Measurements from ENCODE around the gene IZUMO1.
"Not testable (repeated sequence)": the region's sequence is repeated elsewhere in the genome, so short reads cannot be mapped to it uniquely, and the experiment has no call there.

Gene IZUMO1
- total RNA-seq: 0 to 0.17 (median 0) reads per million in 3 donors

GRCh38 chr19:48746738-48747575, at the start of gene IZUMO1:
IZUMO1 (minus strand) TSS chr19:48746909; CDS start chr19:48745859, 1,050 bp downstream.
- no peak within 1 kb of the TSS for H3K27ac ChIP-seq (ENCODE audit: insufficient read depth, low read length, poor library complexity, severe bottlenecking)
- peak in 1 of 3 donors; percentile 21 for DNase-seq
- peaks cover 5% of the 10 kb centered on the region for H3K27me3 ChIP-seq (replicated peaks; ENCODE audit: control insufficient read depth, insufficient read depth, low read length, poor library complexity, severe bottlenecking)
- H3K9me3 ChIP-seq (ENCODE audit: control insufficient read depth, low read length): no peaks in the 10 kb centered on the region
- peaks cover 11% of the 10 kb centered on the region for H3K4me1 ChIP-seq (ENCODE audit: control insufficient read depth, insufficient read depth, low read length, poor library complexity, severe bottlenecking)
- no peak within 1 kb of the TSS for H3K4me3 ChIP-seq (ENCODE audit: insufficient read depth, low read depth, low read length, poor library complexity, severe bottlenecking)
- H3K36me3 ChIP-seq (ENCODE audit: control insufficient read depth, insufficient read depth, low read length): no peaks in the 10 kb centered on the region

GRCh38 chr19:48795685-48796070, 49.0 kb upstream of the IZUMO1 start:
- H3K27ac ChIP-seq (ENCODE audit: insufficient read depth, low read length, poor library complexity, severe bottlenecking): peak overlapping the region; percentile 65
- no peak for DNase-seq
- no peak overlapping the region for H3K4me3 ChIP-seq (ENCODE audit: insufficient read depth, low read depth, low read length, poor library complexity, severe bottlenecking)
- peaks cover 3% of the 10 kb centered on the region for H3K4me1 ChIP-seq (ENCODE audit: control insufficient read depth, insufficient read depth, low read length, poor library complexity, severe bottlenecking)
- no peaks in the 10 kb centered on the region for H3K27me3 ChIP-seq (replicated peaks; ENCODE audit: control insufficient read depth, insufficient read depth, low read length, poor library complexity, severe bottlenecking)
- H3K36me3 ChIP-seq (ENCODE audit: control insufficient read depth, insufficient read depth, low read length): no peaks in the 10 kb centered on the region
- H3K9me3 ChIP-seq (ENCODE audit: control insufficient read depth, low read length): no peaks in the 10 kb centered on the region

DNA sequence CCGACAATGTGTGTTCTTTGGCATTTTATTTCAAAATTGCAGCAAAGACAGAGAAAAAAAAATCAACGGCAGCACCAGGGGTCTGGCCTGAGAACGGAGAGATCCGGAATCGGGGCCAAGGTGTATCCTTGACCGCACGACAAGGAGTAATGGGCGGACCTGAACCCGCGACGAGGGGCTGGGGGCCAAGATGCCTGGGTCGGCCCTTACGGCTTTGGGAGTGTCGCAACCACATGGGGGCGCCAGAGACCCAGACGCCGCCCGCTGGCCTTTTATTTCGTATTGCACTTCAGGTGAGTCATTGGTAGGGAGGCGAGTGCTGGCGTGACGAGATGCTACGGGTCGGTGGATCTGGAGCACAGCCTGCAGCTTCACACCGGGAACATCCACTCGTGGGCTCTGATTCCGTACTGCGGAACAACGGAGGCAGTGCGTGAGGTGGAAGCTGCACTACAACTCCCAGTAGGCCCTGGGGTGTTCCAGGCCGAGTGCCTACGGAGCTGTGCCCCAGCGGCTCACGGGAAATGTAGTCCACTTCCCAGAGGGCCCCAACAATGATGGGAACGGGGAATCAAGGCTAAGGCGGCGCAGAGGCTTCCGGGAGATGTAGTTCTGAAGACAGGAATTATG, 48.5 kb upstream of the IZUMO1 start:
- no peaks in the 10 kb centered on the region for H3K27me3 ChIP-seq (replicated peaks; ENCODE audit: control insufficient read depth, insufficient read depth, low read length, poor library complexity, severe bottlenecking)
- H3K27ac ChIP-seq (ENCODE audit: insufficient read depth, low read length, poor library complexity, severe bottlenecking): peak overlapping the region; percentile 65
- H3K9me3 ChIP-seq (ENCODE audit: control insufficient read depth, low read length): no peaks in the 10 kb centered on the region
- H3K4me1 ChIP-seq (ENCODE audit: control insufficient read depth, insufficient read depth, low read length, poor library complexity, severe bottlenecking): peaks cover 3% of the 10 kb centered on the region
- H3K36me3 ChIP-seq (ENCODE audit: control insufficient read depth, insufficient read depth, low read length): no peaks in the 10 kb centered on the region
- H3K4me3 ChIP-seq (ENCODE audit: insufficient read depth, low read depth, low read length, poor library complexity, severe bottlenecking): peak overlapping the region; percentile 52
- peak; percentile 69 to 79 (median 78) for DNase-seq

- Histone ChIP-seq H3K4me3 (ENCODE audit: insufficient read depth, low read depth, low read length, poor library complexity, severe bottlenecking) (no peak overlapping the region), H3K9me3 (ENCODE audit: control insufficient read depth, low read length) (no peaks in the 10 kb centered on the region), H3K27ac (ENCODE audit: insufficient read depth, low read length, poor library complexity, severe bottlenecking) (no peak overlapping the region), H3K36me3 (ENCODE audit: control insufficient read depth, insufficient read depth, low read length) (no peaks in the 10 kb centered on the region), H3K27me3 (replicated peaks; ENCODE audit: control insufficient read depth, insufficient read depth, low read length, poor library complexity, severe bottlenecking) (no peaks in the 10 kb centered on the region), H3K4me1 (ENCODE audit: control insufficient read depth, insufficient read depth, low read length, poor library complexity, severe bottlenecking) (peaks cover 3% of the 10 kb centered on the region)
- no peak for DNase-seq
Observed at GRCh38 chr19:48794291-48794690, 47.6 kb upstream of the IZUMO1 start.

DNA sequence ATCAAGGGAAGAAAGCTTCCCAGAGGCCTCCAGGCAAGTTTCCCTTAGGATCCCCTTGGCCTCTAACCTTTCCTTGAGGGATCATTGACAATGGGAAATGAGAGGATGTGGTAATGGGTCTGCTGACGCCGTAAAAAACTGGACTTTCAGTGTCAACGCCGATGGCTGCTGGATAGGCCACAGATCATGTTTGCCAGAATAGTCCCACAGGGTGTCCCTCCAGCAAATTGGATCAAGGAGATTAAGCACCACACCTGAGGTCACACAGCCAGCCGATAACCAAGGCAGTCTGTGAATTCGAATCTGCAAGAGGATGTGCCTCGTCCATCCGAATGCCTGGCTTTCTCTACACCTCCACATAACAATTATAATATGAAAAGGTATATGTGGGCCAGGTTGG, 46.6 kb upstream of the IZUMO1 start:
- no peaks in the 10 kb centered on the region for H3K27me3 ChIP-seq (replicated peaks; ENCODE audit: control insufficient read depth, insufficient read depth, low read length, poor library complexity, severe bottlenecking)
- no peaks in the 10 kb centered on the region for H3K36me3 ChIP-seq (ENCODE audit: control insufficient read depth, insufficient read depth, low read length)
- H3K27ac ChIP-seq (ENCODE audit: insufficient read depth, low read length, poor library complexity, severe bottlenecking): no peak overlapping the region
- H3K4me1 ChIP-seq (ENCODE audit: control insufficient read depth, insufficient read depth, low read length, poor library complexity, severe bottlenecking): peaks cover 3% of the 10 kb centered on the region
- DNase-seq: no peak
- H3K9me3 ChIP-seq (ENCODE audit: control insufficient read depth, low read length): no peaks in the 10 kb centered on the region
- H3K4me3 ChIP-seq (ENCODE audit: insufficient read depth, low read depth, low read length, poor library complexity, severe bottlenecking): no peak overlapping the region

DNA sequence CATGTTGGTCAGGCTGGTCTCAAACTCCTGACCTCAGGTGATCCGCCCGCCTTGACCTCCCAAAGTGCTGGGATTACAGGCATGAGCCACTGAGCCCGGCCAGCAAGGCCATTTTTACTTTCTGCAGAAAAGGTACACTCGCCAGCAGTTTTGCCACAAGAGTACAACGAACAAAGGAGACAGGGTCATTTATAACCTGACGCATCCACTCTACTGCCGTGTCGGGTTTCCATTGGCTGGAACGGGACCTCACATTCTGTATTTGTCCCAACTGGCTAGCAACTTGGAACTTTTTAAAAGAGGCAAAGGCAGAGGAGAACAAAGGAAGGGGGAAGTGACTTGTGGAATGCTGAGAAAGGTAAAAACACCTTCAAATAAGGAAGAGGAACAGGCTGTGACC, 40.6 kb upstream of the IZUMO1 start:
- H3K4me3 ChIP-seq (ENCODE audit: insufficient read depth, low read depth, low read length, poor library complexity, severe bottlenecking): not testable (repeated sequence)

DNA sequence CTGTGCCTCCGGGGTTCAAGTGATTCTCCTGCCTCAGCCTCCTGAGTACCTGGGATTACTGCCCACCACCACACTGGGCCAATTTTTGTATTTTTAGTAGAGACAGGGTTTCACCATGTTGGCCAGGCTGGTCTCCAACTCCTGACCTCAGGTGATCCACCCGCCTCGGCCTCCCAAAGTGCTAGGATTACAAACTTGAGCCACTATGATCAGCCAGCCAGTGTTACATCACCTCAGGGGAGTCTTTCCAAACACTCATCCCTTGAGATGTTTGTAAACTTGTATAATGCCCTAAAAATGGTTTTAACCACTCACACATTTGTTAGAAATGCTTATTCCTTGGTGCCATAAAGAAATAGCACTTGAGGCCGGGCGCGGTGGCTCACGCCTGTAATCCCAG, 39.7 kb upstream of the IZUMO1 start:
- H3K9me3 ChIP-seq (ENCODE audit: control insufficient read depth, low read length); H3K27me3 ChIP-seq (replicated peaks; ENCODE audit: control insufficient read depth, insufficient read depth, low read length, poor library complexity, severe bottlenecking); H3K4me1 ChIP-seq (ENCODE audit: control insufficient read depth, insufficient read depth, low read length, poor library complexity, severe bottlenecking); DNase-seq; H3K27ac ChIP-seq (ENCODE audit: insufficient read depth, low read length, poor library complexity, severe bottlenecking); H3K4me3 ChIP-seq (ENCODE audit: insufficient read depth, low read depth, low read length, poor library complexity, severe bottlenecking); H3K36me3 ChIP-seq (ENCODE audit: control insufficient read depth, insufficient read depth, low read length): not testable (repeated sequence)

More for the DNA sequence above, 40.6 kb upstream of the IZUMO1 start:
- H3K27me3 ChIP-seq (replicated peaks; ENCODE audit: control insufficient read depth, insufficient read depth, low read length, poor library complexity, severe bottlenecking); H3K9me3 ChIP-seq (ENCODE audit: control insufficient read depth, low read length); DNase-seq; H3K36me3 ChIP-seq (ENCODE audit: control insufficient read depth, insufficient read depth, low read length); H3K4me1 ChIP-seq (ENCODE audit: control insufficient read depth, insufficient read depth, low read length, poor library complexity, severe bottlenecking); H3K27ac ChIP-seq (ENCODE audit: insufficient read depth, low read length, poor library complexity, severe bottlenecking): not testable (repeated sequence)

GRCh38 chr19:48784527-48784926, 37.8 kb upstream of the IZUMO1 start:
- Histone ChIP-seq H3K27me3 (replicated peaks; ENCODE audit: control insufficient read depth, insufficient read depth, low read length, poor library complexity, severe bottlenecking) (peaks cover 4% of the 10 kb centered on the region), H3K4me1 (ENCODE audit: control insufficient read depth, insufficient read depth, low read length, poor library complexity, severe bottlenecking) (peaks cover 3% of the 10 kb centered on the region), H3K9me3 (ENCODE audit: control insufficient read depth, low read length) (no peaks in the 10 kb centered on the region), H3K36me3 (ENCODE audit: control insufficient read depth, insufficient read depth, low read length) (no peaks in the 10 kb centered on the region), H3K27ac (ENCODE audit: insufficient read depth, low read length, poor library complexity, severe bottlenecking) (no peak overlapping the region), H3K4me3 (ENCODE audit: insufficient read depth, low read depth, low read length, poor library complexity, severe bottlenecking) (no peak overlapping the region)
- no peak for DNase-seq

DNA sequence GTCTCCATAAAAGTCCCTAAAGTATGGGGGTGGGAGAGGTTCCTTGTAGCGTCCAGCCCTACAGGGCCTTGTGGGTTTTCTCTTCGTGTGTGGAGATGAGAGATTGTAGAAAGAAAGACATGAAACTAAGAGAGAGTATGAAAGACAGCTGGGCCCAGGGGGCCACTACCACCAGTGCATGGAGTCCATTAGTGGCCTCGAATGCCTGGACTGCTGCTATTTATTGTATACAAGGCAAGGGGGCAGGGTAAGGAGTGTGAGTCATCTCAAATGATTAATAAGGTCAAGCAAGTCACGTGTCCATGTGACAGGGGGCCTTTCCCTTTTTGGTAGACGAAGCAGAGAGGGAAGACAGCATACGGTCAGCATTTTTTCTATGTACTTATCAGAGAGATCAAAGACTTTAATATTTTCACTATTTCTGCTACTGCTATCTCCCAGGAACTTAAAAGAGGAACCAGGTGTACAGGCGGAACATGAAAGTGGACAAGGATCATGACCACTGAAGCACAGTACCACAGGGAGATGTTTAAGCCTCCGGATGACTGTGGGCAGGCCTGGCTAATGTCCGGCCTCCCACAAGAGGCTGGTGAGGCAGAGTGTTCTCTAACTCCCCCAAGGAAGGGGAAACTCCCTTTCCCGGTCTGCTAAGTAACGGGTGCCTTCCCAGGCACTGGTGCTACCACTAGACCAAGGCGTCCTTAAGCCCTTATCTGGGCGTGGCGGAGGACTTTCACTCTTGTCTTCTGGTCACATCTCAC, 34.1 kb upstream of the IZUMO1 start:
- Histone ChIP-seq H3K36me3 (ENCODE audit: control insufficient read depth, insufficient read depth, low read length) (no peaks in the 10 kb centered on the region), H3K9me3 (ENCODE audit: control insufficient read depth, low read length) (no peaks in the 10 kb centered on the region), H3K27ac (ENCODE audit: insufficient read depth, low read length, poor library complexity, severe bottlenecking) (no peak overlapping the region), H3K27me3 (replicated peaks; ENCODE audit: control insufficient read depth, insufficient read depth, low read length, poor library complexity, severe bottlenecking) (peaks cover 4% of the 10 kb centered on the region), H3K4me1 (ENCODE audit: control insufficient read depth, insufficient read depth, low read length, poor library complexity, severe bottlenecking) (peaks cover 3% of the 10 kb centered on the region), H3K4me3 (ENCODE audit: insufficient read depth, low read depth, low read length, poor library complexity, severe bottlenecking) (no peak overlapping the region)
- DNase-seq: no peak

DNA sequence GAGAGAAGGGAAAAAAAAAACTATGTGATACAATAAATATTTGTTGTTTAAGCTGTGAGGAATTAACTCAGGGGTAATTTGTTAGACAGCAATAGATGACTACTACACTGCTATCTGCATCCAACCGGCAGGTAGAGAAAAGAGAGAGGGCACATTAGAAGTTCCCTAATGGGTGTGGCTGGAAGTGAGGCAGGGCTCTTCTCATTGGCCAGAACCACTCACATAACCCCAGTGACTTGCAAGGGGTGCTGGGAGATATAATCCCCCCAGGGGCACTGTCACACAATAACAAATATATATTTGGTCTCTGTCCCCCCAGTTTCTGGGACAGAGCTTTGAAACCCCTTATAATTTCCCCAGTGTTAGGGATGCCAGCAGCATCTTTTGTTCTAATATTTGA, 32.9 kb upstream of the IZUMO1 start:
- DNase-seq: no peak
- H3K4me3 ChIP-seq (ENCODE audit: insufficient read depth, low read depth, low read length, poor library complexity, severe bottlenecking): no peak overlapping the region
- H3K9me3 ChIP-seq (ENCODE audit: control insufficient read depth, low read length): no peaks in the 10 kb centered on the region
- H3K27ac ChIP-seq (ENCODE audit: insufficient read depth, low read length, poor library complexity, severe bottlenecking): no peak overlapping the region
- H3K27me3 ChIP-seq (replicated peaks; ENCODE audit: control insufficient read depth, insufficient read depth, low read length, poor library complexity, severe bottlenecking): peaks cover 4% of the 10 kb centered on the region
- peaks cover 3% of the 10 kb centered on the region for H3K4me1 ChIP-seq (ENCODE audit: control insufficient read depth, insufficient read depth, low read length, poor library complexity, severe bottlenecking)
- H3K36me3 ChIP-seq (ENCODE audit: control insufficient read depth, insufficient read depth, low read length): no peaks in the 10 kb centered on the region
